GM12892 (cell line): ENCODE measurements around the gene THOC5.

Source experiments
- POLR2A ChIP-seq: IDR thresholded peaks from 2 replicates; pipeline ENCODE4 v1.6.1; 2011; ENCODE audit warnings: low read depth, low read length, control low read depth
- POLR2AphosphoS5 ChIP-seq: IDR thresholded peaks from 2 replicates; pipeline ENCODE4 v1.6.1; 2011; ENCODE audit warnings: low read depth, low read length, control low read depth
- TAF1 ChIP-seq: IDR thresholded peaks from 2 replicates; pipeline ENCODE4 v1.6.1; 2011; ENCODE audit warnings: low read depth, mild to moderate bottlenecking, control low read depth, low read length, borderline replicate concordance

DNA sequence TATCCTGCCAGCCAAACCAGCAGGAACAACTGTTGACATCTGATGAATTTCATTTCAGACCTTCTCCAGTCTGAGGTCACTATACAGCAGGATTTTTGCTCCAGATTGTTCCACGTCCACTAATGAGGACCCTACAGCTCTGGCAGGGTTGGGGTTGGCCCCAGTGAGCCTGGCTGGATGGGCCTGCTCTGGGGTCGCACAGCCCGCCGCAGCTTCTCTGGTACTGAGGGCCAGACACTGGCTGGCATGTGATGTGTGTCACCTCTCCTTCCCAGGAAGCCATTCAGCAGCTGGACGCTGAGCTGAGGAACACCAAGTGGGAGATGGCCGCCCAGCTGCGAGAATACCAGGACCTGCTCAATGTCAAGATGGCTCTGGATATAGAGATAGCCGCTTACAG, 68.1 kb downstream of the THOC5 start:
- no peak for TF ChIP-seq POLR2A
- no peak for TF ChIP-seq TAF1
- no peak for TF ChIP-seq POLR2AphosphoS5
